NCI-H524 treated with DMSO at 0.1 percent for 48 hours (cell line): ENCODE data around the gene RFC1.
A peak's percentile ranks its signal among the peaks of the same experiment; 100 is the strongest.
"Not testable (repeated sequence)": the region's sequence is repeated elsewhere in the genome, so short reads cannot be mapped to it uniquely, and the experiment has no call there.

Source experiments
- DNase-seq: peaks from one replicate; lab custom pipeline; 2025; lab: John Stamatoyannopoulos, UW

RFC1 gene

GRCh38 chr4:39365830-39366771 lies at the start of gene RFC1:
Gene RFC1, minus strand, starts transcription at chr4:39366362. Its CDS starts 121 bp downstream, at chr4:39366241.
- peak; percentile 24 for DNase-seq

GRCh38 chr4:39415678-39416283 lies 49.6 kb upstream of the RFC1 start:
- DNase-seq = no peak

GRCh38 chr4:39411561-39411960 lies 45.4 kb upstream of the RFC1 start:
- not testable (repeated sequence) for DNase-seq

- no peak for DNase-seq
Observed at GRCh38 chr4:39410415-39410814, 44.3 kb upstream of the RFC1 start.

- DNase-seq = no peak
Observed at GRCh38 chr4:39407584-39407885, 41.4 kb upstream of the RFC1 start.

- no peak for DNase-seq
Observed at GRCh38 chr4:39406763-39407583, 40.8 kb upstream of the RFC1 start, which contains the start of gene KLB. Gene KLB, plus strand, starts transcription at chr4:39406930. Its CDS starts 20 bp downstream, at chr4:39406950.

- DNase-seq = not testable (repeated sequence)
Observed at GRCh38 chr4:39401640-39402039, 35.5 kb upstream of the RFC1 start.

- no peak for DNase-seq
Observed at GRCh38 chr4:39394706-39395105, 28.5 kb upstream of the RFC1 start.

- no peak for DNase-seq
Observed at GRCh38 chr4:39390603-39391002, 24.4 kb upstream of the RFC1 start.

- no peak for DNase-seq
Observed at GRCh38 chr4:39384563-39384962, 18.4 kb upstream of the RFC1 start.

- no peak for DNase-seq
Observed at GRCh38 chr4:39383690-39384089, 17.5 kb upstream of the RFC1 start.

- DNase-seq = no peak
Observed at GRCh38 chr4:39375478-39375877, 9.3 kb upstream of the RFC1 start.

GRCh38 chr4:39371209-39371608 lies 5.0 kb upstream of the RFC1 start:
- not testable (repeated sequence) for DNase-seq

GRCh38 chr4:39369301-39369700 lies 3.1 kb upstream of the RFC1 start:
- DNase-seq = no peak

GRCh38 chr4:39367166-39367565 lies 1.0 kb upstream of the RFC1 start:
- DNase-seq = no peak

GRCh38 chr4:39365360-39365759 lies 802 bp downstream of the RFC1 start:
- DNase-seq = no peak

GRCh38 chr4:39363773-39364393 lies 2.3 kb downstream of the RFC1 start:
- no peak for DNase-seq

- no peak for DNase-seq
Observed at GRCh38 chr4:39362827-39363226, 3.3 kb downstream of the RFC1 start.

GRCh38 chr4:39360611-39361010 lies 5.6 kb downstream of the RFC1 start:
- DNase-seq = not testable (repeated sequence)

- DNase-seq = no peak
Observed at GRCh38 chr4:39357002-39357401, 9.2 kb downstream of the RFC1 start.

GRCh38 chr4:39354254-39354552 lies 12.0 kb downstream of the RFC1 start:
- DNase-seq = no peak
